ENCODE measurements around the gene WDR35.

WDR35 gene

DNA sequence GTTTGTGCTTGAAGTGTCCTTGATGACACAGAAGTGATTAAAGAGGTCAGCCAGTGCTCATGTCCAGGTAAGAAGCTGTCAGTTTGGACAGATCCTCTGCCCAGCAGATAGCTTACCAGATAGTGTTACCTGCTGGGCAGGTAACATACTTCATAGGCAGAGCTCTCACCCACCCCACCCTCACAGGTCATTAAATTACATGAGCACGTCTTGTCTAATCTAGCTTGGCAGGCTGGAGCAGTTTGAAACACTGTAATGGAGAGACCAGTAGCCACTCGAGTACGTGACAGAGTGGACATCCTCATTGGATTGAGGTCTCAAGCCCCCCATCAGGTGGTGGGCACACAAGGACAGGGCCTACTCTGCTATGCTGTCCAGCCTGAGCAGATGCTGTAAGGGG, 115.2 kb downstream of the WDR35 start:
- DNase-seq (ENCODE audit: extremely low spot score): no peak
- CTCF ChIA-PET: no interaction called here
- POLR2A ChIA-PET: no interaction called here
- no peak for TF ChIP-seq BHLHE40 (IDR thresholded peaks at IDR 0.05; ENCODE audit: borderline replicate concordance)
- no peak for TF ChIP-seq SP1 (IDR thresholded peaks at IDR 0.05)
- TF ChIP-seq SUZ12 (IDR thresholded peaks at IDR 0.05): no peak
- no peak for TF ChIP-seq CTBP1 (IDR thresholded peaks at IDR 0.05; ENCODE audit: borderline replicate concordance)
- TF ChIP-seq ZNF384 (IDR thresholded peaks at IDR 0.05): no peak
- no peak for TF ChIP-seq FOXK2 (IDR thresholded peaks at IDR 0.05)
- TF ChIP-seq FOXM1 (IDR thresholded peaks at IDR 0.05; ENCODE audit: borderline replicate concordance): no peak
- no peak for TF ChIP-seq FOXA1 (IDR thresholded peaks at IDR 0.05)
- TF ChIP-seq TARDBP (IDR thresholded peaks at IDR 0.05): no peak
- no peak for TF ChIP-seq ELF4 (IDR thresholded peaks at IDR 0.05)
- TF ChIP-seq HDGF (IDR thresholded peaks at IDR 0.05; ENCODE audit: borderline replicate concordance): no peak

DNA sequence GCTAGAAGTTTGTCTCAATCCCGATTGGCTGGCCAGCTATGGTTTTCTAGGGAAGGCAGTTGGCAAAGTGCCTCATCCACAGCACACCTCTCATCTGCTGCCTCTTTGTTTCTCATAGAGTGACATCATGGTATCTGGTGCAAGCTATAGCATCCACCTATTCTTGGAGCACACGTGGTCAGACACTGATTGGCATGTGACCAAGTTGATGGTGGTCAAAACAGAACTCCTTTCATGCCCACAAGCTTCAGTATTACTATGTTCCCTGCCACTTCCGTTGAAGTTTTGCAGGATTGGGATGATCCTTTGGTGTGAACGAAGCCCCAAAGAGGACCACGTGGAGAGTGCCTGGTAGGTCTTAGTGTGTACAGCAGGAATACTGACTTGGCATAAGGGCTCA, 116.9 kb downstream of the WDR35 start:
- ChIA-PET POLR2A (no interaction called here), CTCF (interaction anchor here (0.6 kb wide), 1 partner anchor 169 kb away, joined by 5 read pairs; no protein-coding TSS in a partner anchor)
- no peak for TF ChIP-seq HDGF (IDR thresholded peaks at IDR 0.05; ENCODE audit: borderline replicate concordance)
- TF ChIP-seq SP1 (IDR thresholded peaks at IDR 0.05): no peak
- no peak for TF ChIP-seq FOXM1 (IDR thresholded peaks at IDR 0.05; ENCODE audit: borderline replicate concordance)
- TF ChIP-seq BHLHE40 (IDR thresholded peaks at IDR 0.05; ENCODE audit: borderline replicate concordance): no peak
- no peak for DNase-seq (ENCODE audit: extremely low spot score)

DNA sequence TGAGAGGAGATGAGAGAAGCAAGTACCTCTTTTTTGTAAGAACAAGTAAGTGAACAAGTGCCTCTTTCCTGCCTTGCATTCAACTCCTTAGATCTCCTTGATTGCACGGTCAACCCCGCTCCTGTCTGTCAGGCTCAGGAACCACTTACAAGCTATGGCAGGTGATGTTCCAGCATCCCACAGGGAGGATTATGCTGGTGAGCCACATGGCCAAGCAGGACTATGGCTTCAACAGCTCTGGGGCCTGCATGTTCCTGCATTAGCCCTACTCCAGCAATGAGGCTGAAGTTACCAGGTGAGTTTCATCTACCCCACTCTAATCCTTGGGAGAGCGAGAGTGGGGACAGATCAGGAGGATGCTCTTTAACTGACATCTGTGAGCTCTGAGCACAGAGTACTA, 117.6 kb downstream of the WDR35 start:
- DNase-seq (ENCODE audit: extremely low spot score): no peak
- POLR2A ChIA-PET: no interaction called here
- CTCF ChIA-PET: interaction anchor here (0.6 to 1.0 kb wide), 2 partner anchors 10 to 168 kb away, joined by 3 to 5 read pairs; no protein-coding TSS in a partner anchor
- TF ChIP-seq NFRKB (IDR thresholded peaks at IDR 0.05) (no peak), SUZ12 (IDR thresholded peaks at IDR 0.05) (no peak), FOXM1 (IDR thresholded peaks at IDR 0.05; ENCODE audit: borderline replicate concordance) (no peak), L3MBTL2 (conservative IDR thresholded peaks at IDR 0.05) (no peak), ZNF384 (IDR thresholded peaks at IDR 0.05) (no peak), TARDBP (IDR thresholded peaks at IDR 0.05) (no peak), FOXK2 (IDR thresholded peaks at IDR 0.05) (no peak), CTBP1 (IDR thresholded peaks at IDR 0.05; ENCODE audit: borderline replicate concordance) (no peak), HDGF (IDR thresholded peaks at IDR 0.05; ENCODE audit: borderline replicate concordance) (no peak)
- TF ChIP-seq, protein P1, sequence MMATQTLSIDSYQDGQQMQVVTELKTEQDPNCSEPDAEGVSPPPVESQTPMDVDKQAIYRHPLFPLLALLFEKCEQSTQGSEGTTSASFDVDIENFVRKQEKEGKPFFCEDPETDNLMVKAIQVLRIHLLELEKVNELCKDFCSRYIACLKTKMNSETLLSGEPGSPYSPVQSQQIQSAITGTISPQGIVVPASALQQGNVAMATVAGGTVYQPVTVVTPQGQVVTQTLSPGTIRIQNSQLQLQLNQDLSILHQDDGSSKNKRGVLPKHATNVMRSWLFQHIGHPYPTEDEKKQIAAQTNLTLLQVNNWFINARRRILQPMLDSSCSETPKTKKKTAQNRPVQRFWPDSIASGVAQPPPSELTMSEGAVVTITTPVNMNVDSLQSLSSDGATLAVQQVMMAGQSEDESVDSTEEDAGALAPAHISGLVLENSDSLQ (IDR thresholded peaks at IDR 0.05): no peak

DNA sequence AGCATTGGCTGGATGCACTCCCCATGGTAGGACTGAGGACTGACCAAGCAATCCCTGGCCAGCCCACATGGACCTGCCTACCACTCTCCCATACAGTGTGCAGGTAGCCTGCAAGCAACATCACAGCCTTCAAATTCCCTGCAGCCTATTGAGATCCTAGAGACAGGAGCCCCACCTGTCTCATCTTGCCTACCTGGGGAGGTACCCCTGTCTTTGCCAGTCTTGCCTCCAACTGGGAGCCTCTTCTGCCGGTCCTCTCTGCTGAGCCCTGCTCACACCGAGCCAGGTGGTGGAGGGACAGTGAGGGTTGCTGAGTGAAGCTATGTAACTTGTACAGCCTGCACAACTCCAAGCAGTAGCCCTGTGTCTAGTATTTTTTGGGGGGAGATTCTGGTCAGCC, 118.1 kb downstream of the WDR35 start:
- ChIA-PET POLR2A (no interaction called here), CTCF (interaction anchor here (1.0 kb wide), 1 partner anchor 9 kb away, joined by 3 read pairs; no protein-coding TSS in a partner anchor)
- TF ChIP-seq SP1 (IDR thresholded peaks at IDR 0.05) (no peak), HDGF (IDR thresholded peaks at IDR 0.05; ENCODE audit: borderline replicate concordance) (no peak), CTBP1 (IDR thresholded peaks at IDR 0.05; ENCODE audit: borderline replicate concordance) (no peak), TARDBP (IDR thresholded peaks at IDR 0.05) (no peak), BHLHE40 (IDR thresholded peaks at IDR 0.05; ENCODE audit: borderline replicate concordance) (no peak), LEF1 (IDR thresholded peaks at IDR 0.05; ENCODE audit: borderline replicate concordance) (no peak), L3MBTL2 (conservative IDR thresholded peaks at IDR 0.05) (no peak), ELF4 (IDR thresholded peaks at IDR 0.05) (no peak)
- TF ChIP-seq, protein P1 (IDR thresholded peaks at IDR 0.05): no peak
- DNase-seq (ENCODE audit: extremely low spot score): no peak

DNA sequence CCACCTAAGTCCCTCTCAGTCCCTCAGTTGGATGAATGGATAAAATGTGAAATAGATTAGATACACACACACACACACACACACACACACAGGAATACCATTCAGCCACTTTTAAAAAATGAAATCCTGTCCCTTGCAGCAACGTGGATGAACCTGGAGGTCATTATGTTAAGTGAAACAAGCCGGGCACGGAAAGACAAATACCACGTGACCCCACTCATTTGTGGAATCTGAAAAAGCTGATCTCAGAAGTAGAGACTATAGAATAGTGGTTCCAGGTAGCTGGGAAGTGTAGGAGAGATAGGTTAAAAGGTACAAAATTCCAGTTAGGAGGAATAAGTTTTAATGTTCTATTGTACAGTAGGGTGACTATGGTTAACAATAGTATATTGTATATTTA, 119.1 kb downstream of the WDR35 start:
- POLR2A ChIA-PET: no interaction called here
- no peak for DNase-seq (ENCODE audit: extremely low spot score)
- TF ChIP-seq SP1 (IDR thresholded peaks at IDR 0.05): no peak
- no peak for TF ChIP-seq L3MBTL2 (conservative IDR thresholded peaks at IDR 0.05)
- TF ChIP-seq FOXK2 (IDR thresholded peaks at IDR 0.05): no peak
- TF ChIP-seq CTBP1 (IDR thresholded peaks at IDR 0.05; ENCODE audit: borderline replicate concordance): no peak
- TF ChIP-seq TARDBP (IDR thresholded peaks at IDR 0.05): no peak
- no peak for TF ChIP-seq ARNT (IDR thresholded peaks at IDR 0.05)
- TF ChIP-seq LEF1 (IDR thresholded peaks at IDR 0.05; ENCODE audit: borderline replicate concordance): no peak
- TF ChIP-seq, protein P1 (IDR thresholded peaks at IDR 0.05): no peak
- no peak for TF ChIP-seq FOXA1 (IDR thresholded peaks at IDR 0.05)
- TF ChIP-seq HDGF (IDR thresholded peaks at IDR 0.05; ENCODE audit: borderline replicate concordance): no peak
- CTCF ChIA-PET: no interaction called here

DNA sequence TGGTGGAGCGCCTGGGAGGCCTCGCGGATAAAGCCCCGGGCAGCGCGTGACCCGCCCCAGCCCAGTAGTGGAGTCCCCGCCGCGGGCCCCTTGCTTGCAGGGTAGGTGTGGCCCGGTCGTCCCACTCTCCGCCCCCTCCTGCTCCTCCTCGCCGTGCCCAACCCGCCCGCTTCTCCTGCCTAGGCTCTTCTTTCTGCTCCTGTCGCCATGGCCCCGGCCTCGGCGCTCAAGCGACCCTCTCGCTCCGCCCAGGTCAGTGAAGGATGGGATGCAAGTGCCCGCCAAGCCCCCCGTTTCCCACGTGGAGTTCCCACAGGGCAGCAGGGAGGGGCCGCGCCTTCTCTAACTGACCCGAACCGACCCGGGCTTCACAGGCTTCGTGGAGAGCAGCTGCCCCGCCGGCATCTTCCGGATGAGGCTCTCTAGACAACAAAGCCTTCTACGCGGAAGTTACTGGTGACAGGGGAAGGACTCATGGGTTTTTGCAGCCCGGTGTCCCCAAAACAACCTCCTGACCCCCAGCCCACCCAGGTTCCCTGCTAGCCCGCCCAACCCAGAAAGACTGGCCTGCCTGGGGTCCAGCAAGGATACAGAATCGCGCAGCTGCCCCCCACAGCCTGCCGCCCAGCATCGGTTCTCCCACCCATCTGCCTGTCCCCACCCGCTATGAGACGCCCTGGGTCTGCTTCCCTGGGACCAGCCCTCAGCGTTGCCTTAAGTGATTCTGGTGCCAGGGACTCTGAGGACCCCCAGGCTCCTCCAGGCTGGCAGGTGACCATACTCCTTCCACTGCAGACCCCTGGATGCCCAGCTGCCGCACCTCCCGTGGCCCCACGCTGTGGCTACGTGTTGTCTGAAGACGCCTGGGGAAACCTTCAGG, 121.0 kb downstream of the WDR35 start:
- TF ChIP-seq L3MBTL2 (conservative IDR thresholded peaks at IDR 0.05) (no peak), ZNF384 (IDR thresholded peaks at IDR 0.05) (no peak), FOXK2 (IDR thresholded peaks at IDR 0.05) (no peak), FOXM1 (IDR thresholded peaks at IDR 0.05; ENCODE audit: borderline replicate concordance) (no peak), SP1 (IDR thresholded peaks at IDR 0.05) (no peak), BHLHE40 (IDR thresholded peaks at IDR 0.05; ENCODE audit: borderline replicate concordance) (no peak), ARNT (IDR thresholded peaks at IDR 0.05) (no peak), NFRKB (IDR thresholded peaks at IDR 0.05) (no peak), ELF4 (IDR thresholded peaks at IDR 0.05) (no peak), TARDBP (IDR thresholded peaks at IDR 0.05) (no peak), CTBP1 (IDR thresholded peaks at IDR 0.05; ENCODE audit: borderline replicate concordance) (no peak), HDGF (IDR thresholded peaks at IDR 0.05; ENCODE audit: borderline replicate concordance) (no peak), SUZ12 (IDR thresholded peaks at IDR 0.05) (no peak), LEF1 (IDR thresholded peaks at IDR 0.05; ENCODE audit: borderline replicate concordance) (no peak)
- TF ChIP-seq, protein P1 (IDR thresholded peaks at IDR 0.05): no peak
- ChIA-PET POLR2A (no interaction called here), CTCF (no interaction called here)
- no peak for DNase-seq (ENCODE audit: extremely low spot score)
